GM19455 (cell line): ENCODE data around the gene E2F2.

Experiments used
- ATAC-seq: cut with Tn5 transposase; IDR thresholded peaks from one replicate; pipeline ENCODE4 v1.9.1; 2021; ENCODE audit not compliant: unreplicated experiment

The E2F2 gene

GRCh38 chr1:23563755-23564374 lies 32.8 kb upstream of the E2F2 start:
- ATAC-seq = no peak

GRCh38 chr1:23563003-23563402 lies 32.0 kb upstream of the E2F2 start:
- no peak for ATAC-seq

GRCh38 chr1:23562137-23562876 lies 31.3 kb upstream of the E2F2 start:
- no peak for ATAC-seq

GRCh38 chr1:23561813-23562100 lies 30.7 kb upstream of the E2F2 start:
- ATAC-seq = no peak

- ATAC-seq = no peak
Measured at GRCh38 chr1:23561076-23561812, 30.2 kb upstream of the E2F2 start.

GRCh38 chr1:23559985-23560741 lies 29.1 kb upstream of the E2F2 start:
- ATAC-seq = no peak

- peak; percentile 51 for ATAC-seq
Measured at GRCh38 chr1:23559136-23559984, 28.3 kb upstream of the E2F2 start, which contains the start of gene ID3. ID3 (minus strand) TSS chr1:23559501; CDS start chr1:23559426, 75 bp downstream.

- ATAC-seq = no peak
Measured at GRCh38 chr1:23558872-23559135, 27.8 kb upstream of the E2F2 start.

GRCh38 chr1:23558140-23558871 lies 27.3 kb upstream of the E2F2 start:
- no peak for ATAC-seq

GRCh38 chr1:23557471-23558124 lies 26.6 kb upstream of the E2F2 start:
- ATAC-seq = no peak

- ATAC-seq = no peak
Measured at GRCh38 chr1:23556635-23557470, 25.8 kb upstream of the E2F2 start.

GRCh38 chr1:23555986-23556634 lies 25.1 kb upstream of the E2F2 start:
- ATAC-seq = no peak

GRCh38 chr1:23555270-23555985 lies 24.4 kb upstream of the E2F2 start:
- ATAC-seq = no peak

- ATAC-seq = peak; percentile 44
Measured at GRCh38 chr1:23554481-23555269, 23.6 kb upstream of the E2F2 start.

GRCh38 chr1:23554127-23554480 lies 23.1 kb upstream of the E2F2 start:
- no peak for ATAC-seq

- ATAC-seq = no peak
Measured at GRCh38 chr1:23553231-23554126, 22.4 kb upstream of the E2F2 start.
